A673 (cell line): ENCODE measurements around the gene CEP57L1. TPM values are rescaled to one million over a fixed set of nuclear protein-coding genes. Genes with fewer than 3 reads are reported as not detected.

ENCODE experiments used
- BruUV-seq: library from RNA; stranded (reverse); fragments of 400-500 nt; replicated peaks from 2 replicates; lab custom pipeline; 2021; lab: Mats Ljungman, UMichigan
- CTCF ChIA-PET: fragments of 300-600 bp; sonication (Branson Sonifier 250); formaldehyde crosslinking; loops from one replicate; lab custom pipeline; 2022; ENCODE audit warnings: antibody characterized with exemption; lab: Charles Lee
- POLR2A ChIA-PET: fragments of 300-600 bp; sonication (Branson Sonifier 250); formaldehyde crosslinking; loops from one replicate; lab custom pipeline; 2022; ENCODE audit warnings: antibody characterized with exemption; ENCODE audit not compliant: low non-redundant PET; lab: Charles Lee
- DNase-seq: peaks from one replicate; pipeline ENCODE4 v3.0.0-alpha.2; 2015; ENCODE audit warnings: low spot score
- H3K27ac ChIP-seq: fragments of 200-600 bp; sonication (generic); 2 replicates; pipeline ENCODE4 v1.5.1; 2016; ENCODE audit warnings: mixed run types, low read depth, mild to moderate bottlenecking, mixed read lengths, antibody characterized with exemption, low read length; ENCODE audit not compliant: poor library complexity, severe bottlenecking
- H3K27me3 ChIP-seq: fragments of 200-600 bp; sonication (generic); replicated peaks from 2 replicates; pipeline ENCODE4 v1.6.1; 2017; ENCODE audit warnings: mixed run types, low read depth, mild to moderate bottlenecking, mixed read lengths, antibody characterized with exemption, low read length; ENCODE audit not compliant: insufficient read depth, poor library complexity
- H3K36me3 ChIP-seq: fragments of 200-600 bp; sonication (generic); 2 replicates; pipeline ENCODE4 v1.6.1; 2016; ENCODE audit warnings: mixed run types, mild to moderate bottlenecking, mixed read lengths, antibody characterized with exemption, low read length; ENCODE audit not compliant: insufficient read depth, poor library complexity, severe bottlenecking
- H3K4me1 ChIP-seq: fragments of 200-600 bp; sonication (generic); 2 replicates; pipeline ENCODE4 v1.6.1; 2017; ENCODE audit warnings: mixed run types, mild to moderate bottlenecking, mixed read lengths, antibody characterized with exemption, low read length; ENCODE audit not compliant: insufficient read depth, poor library complexity, severe bottlenecking
- H3K4me3 ChIP-seq: fragments of 200-600 bp; sonication (generic); 2 replicates; pipeline ENCODE4 v1.5.1; 2016; ENCODE audit warnings: low read depth, mixed run types, mild to moderate bottlenecking, mixed read lengths, low read length; ENCODE audit not compliant: poor library complexity, severe bottlenecking
- H3K9me3 ChIP-seq: fragments of 200-600 bp; sonication (generic); 2 replicates; pipeline ENCODE4 v1.6.1; 2016; ENCODE audit warnings: mixed run types, low read depth, mild to moderate bottlenecking, mixed read lengths, antibody characterized with exemption, low read length; ENCODE audit not compliant: poor library complexity, severe bottlenecking
- EZH2 ChIP-seq: fragments of 200-600 bp; sonication (generic); IDR thresholded peaks from 2 replicates; pipeline ENCODE4 v1.6.1; 2017; ENCODE audit warnings: borderline replicate concordance, low read depth, mild to moderate bottlenecking, mixed read lengths, antibody characterized with exemption, low read length; ENCODE audit not compliant: poor library complexity, severe bottlenecking
- intact Hi-C: fragments of 100-400 bp; cut with micrococcal nuclease; formaldehyde crosslinking; loops from one replicate; pipeline ENCODE4 v1.10.0; 2022; ENCODE audit not compliant: unreplicated experiment
- total RNA-seq: library from RNA; stranded (reverse); gene quantifications from 2 replicates; pipeline ENCODE4 v1.2.3, GENCODE V29; 2021
- TF ChIP-seq, protein P1 (sequence below): fragments of 300-800, 200-600 bp; sonication (generic); conservative IDR thresholded peaks from 2 replicates; pipeline ENCODE4 v1.5.1; 2017; ENCODE audit warnings: low read depth, mild to moderate bottlenecking, antibody characterized with exemption, low read length, moderate library complexity, mixed read lengths

The CEP57L1 gene
- total RNA-seq, 1 experiment from 2014 or later: 25.7 TPM

GRCh38 chr6:109091314-109092024 lies 3.8 kb upstream of the CEP57L1 start:
- Histone ChIP-seq H3K27ac (no peak overlapping the region), H3K4me1 (peaks cover 15% of the 10 kb centered on the region), H3K27me3 (no peaks in the 10 kb centered on the region), H3K36me3 (no peaks in the 10 kb centered on the region), H3K4me3 (no peak overlapping the region), H3K9me3 (no peaks in the 10 kb centered on the region)
- TF ChIP-seq EZH2: no peak
- TF ChIP-seq, protein P1, sequence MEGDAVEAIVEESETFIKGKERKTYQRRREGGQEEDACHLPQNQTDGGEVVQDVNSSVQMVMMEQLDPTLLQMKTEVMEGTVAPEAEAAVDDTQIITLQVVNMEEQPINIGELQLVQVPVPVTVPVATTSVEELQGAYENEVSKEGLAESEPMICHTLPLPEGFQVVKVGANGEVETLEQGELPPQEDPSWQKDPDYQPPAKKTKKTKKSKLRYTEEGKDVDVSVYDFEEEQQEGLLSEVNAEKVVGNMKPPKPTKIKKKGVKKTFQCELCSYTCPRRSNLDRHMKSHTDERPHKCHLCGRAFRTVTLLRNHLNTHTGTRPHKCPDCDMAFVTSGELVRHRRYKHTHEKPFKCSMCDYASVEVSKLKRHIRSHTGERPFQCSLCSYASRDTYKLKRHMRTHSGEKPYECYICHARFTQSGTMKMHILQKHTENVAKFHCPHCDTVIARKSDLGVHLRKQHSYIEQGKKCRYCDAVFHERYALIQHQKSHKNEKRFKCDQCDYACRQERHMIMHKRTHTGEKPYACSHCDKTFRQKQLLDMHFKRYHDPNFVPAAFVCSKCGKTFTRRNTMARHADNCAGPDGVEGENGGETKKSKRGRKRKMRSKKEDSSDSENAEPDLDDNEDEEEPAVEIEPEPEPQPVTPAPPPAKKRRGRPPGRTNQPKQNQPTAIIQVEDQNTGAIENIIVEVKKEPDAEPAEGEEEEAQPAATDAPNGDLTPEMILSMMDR: no peak
- ChIA-PET CTCF (no interaction called here), POLR2A (no interaction called here)
- intact Hi-C loops: loop anchor here (5.0 kb wide), 1 partner anchor 291 kb away; the partner anchor contains the start of gene CD164
- BruUV-seq: no TSS peak
- DNase-seq: no peak

DNA sequence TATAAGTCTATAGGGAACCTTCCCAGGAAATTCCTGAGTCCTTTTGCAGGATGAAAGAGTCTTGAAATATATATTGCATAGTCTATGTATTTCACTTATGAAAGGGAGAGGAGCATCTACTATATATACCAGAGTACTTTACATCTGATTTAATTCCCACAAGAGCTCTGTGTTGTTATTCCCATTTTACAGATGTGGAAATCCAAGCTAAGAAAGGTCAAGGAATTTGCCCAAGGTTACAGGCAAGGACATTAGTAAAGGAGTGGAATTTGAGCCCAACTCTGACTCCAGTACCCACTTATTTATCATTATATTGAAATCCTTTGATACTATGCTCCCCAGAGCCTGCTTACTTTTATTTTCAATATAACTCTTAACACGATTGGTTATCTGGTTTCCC lies 3.2 kb upstream of the CEP57L1 start:
- Histone ChIP-seq H3K4me1 (peaks cover 15% of the 10 kb centered on the region), H3K27me3 (no peaks in the 10 kb centered on the region), H3K36me3 (no peaks in the 10 kb centered on the region), H3K27ac (no peak overlapping the region), H3K4me3 (no peak overlapping the region), H3K9me3 (no peaks in the 10 kb centered on the region)
- POLR2A ChIA-PET: no interaction called here
- intact Hi-C loops: loop anchor here (5.0 kb wide), 1 partner anchor 290 kb away; the partner anchor contains the start of gene CD164
- TF ChIP-seq, protein P1: no peak
- TF ChIP-seq EZH2: no peak
- CTCF ChIA-PET: no interaction called here
- DNase-seq: no peak
- no TSS peak for BruUV-seq

GRCh38 chr6:109093732-109094415 lies 1.4 kb upstream of the CEP57L1 start:
- no TSS peak for BruUV-seq
- no peaks in the 10 kb centered on the region for H3K27me3 ChIP-seq
- no peak for TF ChIP-seq EZH2
- TF ChIP-seq, protein P1: no peak
- DNase-seq: peak; percentile 18
- H3K4me3 ChIP-seq: peak overlapping the region; percentile 74
- H3K9me3 ChIP-seq: no peaks in the 10 kb centered on the region
- ChIA-PET CTCF (interaction anchor here (0.8 kb wide), 1 partner anchor 290 kb away, joined by 5 read pairs; no protein-coding TSS in a partner anchor), POLR2A (no interaction called here)
- H3K36me3 ChIP-seq: no peaks in the 10 kb centered on the region
- H3K27ac ChIP-seq: peak overlapping the region; percentile 93
- intact Hi-C loops: loop anchor here (5.0 kb wide), 1 partner anchor 288 kb away; the partner anchor contains the start of gene CD164
- peaks cover 15% of the 10 kb centered on the region for H3K4me1 ChIP-seq
